Omental fat pad (tissue), 4 donors: ENCODE results near the gene TECPR2. TPM values are rescaled to one million over a fixed set of nuclear protein-coding genes. Genes with fewer than 3 reads are reported as not detected.

Experiments used
- ATAC-seq: fragments of 150-250 bp; one replicate; pipeline ENCODE4 v1.9.1; 2016; ENCODE audit warnings: mild to moderate bottlenecking, moderate library complexity; ENCODE audit not compliant: low FRiP score
- DNase-seq: peaks from one replicate; pipeline ENCODE4 v3.0.0-alpha.2; 2019; ENCODE audit warnings: low spot score
- CTCF ChIP-seq, 3 donors: fragments of 450-650 bp; IDR thresholded peaks; one replicate each; pipeline ENCODE4 v1.5.1; 2016 to 2017; ENCODE audit warnings: antibody characterized with exemption in 3 of 3, mild to moderate bottlenecking in 3 of 3, moderate library complexity in 2 of 3
- total RNA-seq, 4 donors: library from RNA; depleted of rRNA; stranded (reverse); fragments of >200 nt; gene quantifications; one replicate each; pipeline ENCODE4 v1.1.0, GENCODE V29; 2016

Gene TECPR2
- total RNA-seq, 4 donors from 2014 or later, result 12.7 to 46.0 (median 17.9) TPM

- no peak for TF ChIP-seq CTCF (IDR thresholded peaks at IDR 0.05)
- DNase-seq, result no peak
- ATAC-seq, result no peak
These were observed 130.8 kb downstream of the TECPR2 start for GRCh38 chr14:102493585-102493984.

GRCh38 chr14:102495491-102496330 lies 133.0 kb downstream of the TECPR2 start:
- ATAC-seq (no peak), DNase-seq (no peak)
- no peak for TF ChIP-seq CTCF (IDR thresholded peaks at IDR 0.05)

- TF ChIP-seq CTCF (IDR thresholded peaks at IDR 0.05), result no peak
- ATAC-seq (no peak), DNase-seq (no peak)
These were observed 133.6 kb downstream of the TECPR2 start for GRCh38 chr14:102496331-102496691.

GRCh38 chr14:102496958-102497744 lies 134.4 kb downstream of the TECPR2 start:
- TF ChIP-seq CTCF (IDR thresholded peaks at IDR 0.05), result no peak
- no peak for DNase-seq
- ATAC-seq, result no peak

- DNase-seq (no peak), ATAC-seq (no peak)
- no peak for TF ChIP-seq CTCF (IDR thresholded peaks at IDR 0.05)
These were observed 135.4 kb downstream of the TECPR2 start for GRCh38 chr14:102497998-102498677.

GRCh38 chr14:102498678-102499265 lies 136.0 kb downstream of the TECPR2 start:
- DNase-seq, result no peak
- TF ChIP-seq CTCF (IDR thresholded peaks at IDR 0.05), result no peak
- no peak for ATAC-seq
